ENCODE results near the gene SIMC1. TPM values are rescaled to one million over a fixed set of nuclear protein-coding genes. Genes with fewer than 3 reads are reported as not detected.

Gene SIMC1
- total RNA-seq, 2 donors from 2014 or later, result 22.1 to 39.9 TPM

DNA sequence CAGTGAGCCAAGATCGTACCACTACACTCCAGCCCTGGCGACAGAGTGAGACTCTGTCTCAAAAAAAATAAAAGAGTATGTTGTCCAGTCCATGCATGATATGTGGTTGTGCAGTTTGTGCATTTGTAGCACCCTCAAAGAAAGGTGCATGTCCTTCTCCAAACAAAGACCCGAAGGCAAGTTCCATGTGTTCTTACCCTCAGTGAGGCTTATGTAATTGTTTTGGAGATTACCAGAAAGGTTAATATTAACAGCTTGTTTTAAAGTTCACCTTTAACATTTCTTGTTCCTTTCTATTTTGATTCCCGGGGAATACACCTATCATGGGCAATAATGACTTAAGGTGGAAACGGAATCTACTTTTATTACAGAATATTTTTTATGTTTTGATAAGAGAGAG lies 101.1 kb downstream of the SIMC1 start:
- ATAC-seq (no peak), DNase-seq (ENCODE audit: low spot score in 2 of 2) (no peak)
- Mint-ChIP-seq H3K27ac (no peak overlapping the region), H3K9me3 (no peaks in the 10 kb centered on the region), H3K36me3 (peaks cover 8 to 13% of the 10 kb centered on the region in 2 donors)

DNA sequence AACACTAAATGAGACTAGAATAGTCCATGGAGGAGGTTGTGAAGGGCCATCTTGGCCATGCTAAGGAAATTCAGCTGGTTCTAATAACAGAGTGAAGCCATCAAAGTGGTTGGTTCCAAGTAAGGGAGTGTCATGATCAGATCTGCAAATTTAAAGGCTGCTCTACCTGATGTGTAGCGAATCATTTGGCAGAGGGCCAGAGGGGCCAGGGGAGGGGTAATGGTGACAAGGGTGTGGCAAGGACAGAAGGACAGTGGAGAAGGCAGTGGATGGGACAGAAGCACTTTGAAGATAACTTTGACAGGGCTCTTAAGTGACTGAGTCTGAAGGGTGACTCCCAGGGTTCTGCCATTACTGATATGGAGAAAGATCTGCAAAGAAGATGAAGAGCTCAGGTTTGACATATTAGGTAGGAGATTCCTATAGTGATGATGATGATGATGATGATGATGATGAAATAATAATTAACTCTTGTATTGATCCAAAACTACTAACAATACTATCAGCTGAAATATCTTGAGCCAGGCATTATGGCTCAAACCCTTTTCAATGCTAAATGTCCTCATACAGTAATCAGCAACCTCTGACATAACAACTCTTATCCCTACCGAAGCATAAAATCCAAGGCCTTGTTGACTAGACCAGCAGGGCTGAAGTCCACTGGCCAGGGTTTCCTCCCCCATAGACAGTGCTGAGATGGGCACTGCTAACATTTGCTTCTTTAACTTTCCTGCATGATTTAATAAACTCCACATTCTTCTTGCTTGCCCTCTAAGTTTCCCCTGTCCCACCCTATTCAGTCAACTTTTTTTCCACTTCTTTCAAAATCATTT lies 103.3 kb downstream of the SIMC1 start:
- DNase-seq (ENCODE audit: low spot score in 2 of 2) (no peak), ATAC-seq (no peak)
- Mint-ChIP-seq H3K9me3 (no peaks in the 10 kb centered on the region), H3K36me3 (peaks cover 5 to 7% of the 10 kb centered on the region in 2 donors), H3K27ac (no peak overlapping the region)

DNA sequence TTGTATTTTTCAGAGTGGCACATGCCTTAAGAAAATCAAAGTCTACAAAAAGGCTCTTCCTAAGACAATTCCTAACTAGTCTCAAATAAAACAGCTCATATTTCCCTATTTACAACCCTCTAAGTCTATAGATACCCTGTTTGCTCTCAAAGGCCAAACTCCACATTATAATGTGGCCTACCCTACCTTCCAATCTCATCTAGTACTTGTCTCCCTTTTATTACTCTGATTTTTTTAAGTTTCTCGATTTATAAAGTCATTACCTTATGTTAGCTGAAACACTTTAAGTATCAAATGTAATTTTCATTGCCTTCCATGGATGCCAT lies 103.9 kb downstream of the SIMC1 start:
- no peak overlapping the region for H3K27ac Mint-ChIP-seq
- ATAC-seq (no peak), DNase-seq (ENCODE audit: low spot score in 2 of 2) (no peak)
- no peaks in the 10 kb centered on the region for H3K9me3 Mint-ChIP-seq
- peaks cover 0 to 7% of the 10 kb centered on the region in 2 donors for H3K36me3 Mint-ChIP-seq

DNA sequence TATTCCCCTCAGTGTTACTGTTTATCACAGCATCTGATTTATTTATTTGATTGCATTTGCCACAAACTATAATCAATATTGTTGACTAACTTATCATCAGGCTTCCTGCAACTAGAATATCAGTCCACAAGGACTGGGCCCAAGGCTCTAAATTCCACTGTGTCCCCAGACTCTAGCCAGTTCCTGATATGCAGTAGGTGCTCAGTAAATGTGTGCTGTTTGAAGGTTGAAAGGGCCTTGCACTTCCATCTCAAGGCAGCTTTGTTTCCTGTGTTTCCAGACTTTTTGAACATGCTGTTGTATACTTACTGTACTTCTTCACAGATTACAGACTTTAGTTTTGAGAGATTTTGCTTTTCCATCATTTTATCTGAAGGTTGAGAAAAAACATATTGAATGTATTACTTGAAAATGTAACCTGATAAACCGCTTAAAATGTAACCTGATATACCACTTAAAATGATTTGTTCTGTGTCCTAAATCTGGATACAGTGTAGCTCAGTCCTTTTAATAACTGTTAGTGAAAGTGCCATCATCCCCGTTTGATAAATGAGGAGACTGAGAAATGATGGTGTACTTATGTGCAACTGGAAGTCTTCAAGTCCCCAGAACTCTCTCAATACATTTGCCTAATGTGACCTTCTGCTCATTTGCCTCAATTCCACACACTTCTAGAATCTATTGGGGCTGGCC lies 104.7 kb downstream of the SIMC1 start:
- no peak overlapping the region for H3K27ac Mint-ChIP-seq
- peaks cover 0 to 2% of the 10 kb centered on the region in 2 donors for H3K36me3 Mint-ChIP-seq
- H3K9me3 Mint-ChIP-seq, result no peaks in the 10 kb centered on the region
- ATAC-seq (no peak), DNase-seq (ENCODE audit: low spot score in 2 of 2) (no peak)

DNA sequence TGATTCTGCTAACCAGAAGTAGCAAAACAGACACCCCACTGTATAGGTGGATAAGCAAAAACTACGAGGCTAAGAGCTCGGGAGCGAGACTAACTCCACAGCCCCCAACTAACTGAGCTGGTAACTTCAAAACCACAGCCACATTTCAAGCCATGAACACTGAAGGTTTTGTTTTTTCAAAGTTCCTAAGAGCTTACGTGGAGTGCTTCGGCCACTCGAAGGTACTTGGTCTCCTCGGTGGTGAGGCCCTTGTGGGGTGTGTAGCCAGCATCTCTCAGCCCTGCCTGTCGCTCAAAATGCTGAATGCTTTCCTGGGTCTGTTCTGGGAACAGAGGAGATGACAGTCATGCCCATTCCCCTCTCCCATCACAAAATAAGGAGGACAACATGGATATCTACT lies 112.2 kb downstream of the SIMC1 start:
- ATAC-seq (no peak), DNase-seq (ENCODE audit: low spot score in 2 of 2) (no peak)
- H3K36me3 Mint-ChIP-seq, result peaks cover 5 to 11% of the 10 kb centered on the region in 2 donors
- H3K27ac Mint-ChIP-seq, result no peak overlapping the region
- no peaks in the 10 kb centered on the region for H3K9me3 Mint-ChIP-seq

DNA sequence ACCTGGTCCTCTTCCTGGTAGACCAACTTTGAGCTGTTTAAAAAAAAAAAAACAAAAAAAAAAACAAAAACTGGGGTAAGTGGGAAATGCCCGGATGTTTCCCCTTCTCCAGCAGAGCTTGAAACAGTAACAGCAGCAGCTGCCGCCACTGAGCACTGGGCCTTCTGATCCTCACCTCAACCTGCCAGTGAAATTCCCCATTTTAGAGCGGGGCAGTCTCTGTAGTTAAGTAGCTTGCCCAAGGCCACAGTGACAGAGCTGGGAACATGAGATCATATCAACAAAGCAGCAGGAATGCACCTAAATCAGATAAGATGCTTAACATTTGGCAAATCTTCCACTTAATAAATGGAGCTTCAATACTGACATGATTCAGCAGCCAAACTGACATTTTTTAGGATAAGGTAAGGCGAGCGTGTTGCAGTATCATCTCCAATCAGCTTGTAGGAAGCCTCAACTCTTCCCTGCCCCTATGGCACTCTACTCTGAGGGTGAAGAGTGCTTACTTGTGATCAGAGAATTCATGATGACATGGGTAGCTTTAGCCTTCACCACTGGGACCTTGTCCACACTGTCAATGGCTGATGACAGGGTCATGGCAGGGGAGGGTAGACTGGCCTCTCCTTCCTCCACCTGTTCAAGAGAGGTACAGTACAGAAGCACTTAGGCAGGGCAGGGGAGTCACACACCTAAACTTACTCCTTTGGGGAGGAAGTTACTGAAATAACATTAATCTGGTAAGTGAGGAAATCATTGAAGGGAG lies 114.1 kb downstream of the SIMC1 start:
- no peak for DNase-seq (ENCODE audit: low spot score in 2 of 2)
- Mint-ChIP-seq H3K27ac (peak overlapping the region; percentile 14 to 70), H3K9me3 (no peaks in the 10 kb centered on the region), H3K36me3 (peaks cover 5 to 14% of the 10 kb centered on the region in 2 donors)
- ATAC-seq, result no peak

DNA sequence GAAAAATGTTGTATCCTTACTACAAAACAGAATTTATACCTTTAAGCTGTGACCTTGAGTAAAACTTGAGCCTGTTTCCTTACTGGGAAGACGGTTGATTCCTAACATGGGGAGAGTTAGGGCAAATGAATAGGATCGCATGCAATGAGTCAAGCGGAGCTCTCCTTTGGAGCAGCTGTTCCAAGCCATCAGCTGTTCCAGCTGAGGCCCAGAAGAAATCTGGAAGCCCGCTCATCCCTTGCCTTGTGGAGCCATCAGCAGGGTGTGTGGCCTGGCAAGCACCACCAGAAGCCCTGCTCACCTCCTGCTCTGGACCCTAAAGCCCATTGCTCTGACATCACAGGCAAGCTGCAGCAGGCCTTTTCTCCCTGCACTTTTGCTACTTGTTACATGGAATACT lies 115.3 kb downstream of the SIMC1 start:
- no peak for ATAC-seq
- H3K9me3 Mint-ChIP-seq, result no peaks in the 10 kb centered on the region
- peaks cover 5 to 25% of the 10 kb centered on the region in 2 donors for H3K36me3 Mint-ChIP-seq
- no peak for DNase-seq (ENCODE audit: low spot score in 2 of 2)
- H3K27ac Mint-ChIP-seq, result peak overlapping the region in 1 of 2 donors; percentile 46

DNA sequence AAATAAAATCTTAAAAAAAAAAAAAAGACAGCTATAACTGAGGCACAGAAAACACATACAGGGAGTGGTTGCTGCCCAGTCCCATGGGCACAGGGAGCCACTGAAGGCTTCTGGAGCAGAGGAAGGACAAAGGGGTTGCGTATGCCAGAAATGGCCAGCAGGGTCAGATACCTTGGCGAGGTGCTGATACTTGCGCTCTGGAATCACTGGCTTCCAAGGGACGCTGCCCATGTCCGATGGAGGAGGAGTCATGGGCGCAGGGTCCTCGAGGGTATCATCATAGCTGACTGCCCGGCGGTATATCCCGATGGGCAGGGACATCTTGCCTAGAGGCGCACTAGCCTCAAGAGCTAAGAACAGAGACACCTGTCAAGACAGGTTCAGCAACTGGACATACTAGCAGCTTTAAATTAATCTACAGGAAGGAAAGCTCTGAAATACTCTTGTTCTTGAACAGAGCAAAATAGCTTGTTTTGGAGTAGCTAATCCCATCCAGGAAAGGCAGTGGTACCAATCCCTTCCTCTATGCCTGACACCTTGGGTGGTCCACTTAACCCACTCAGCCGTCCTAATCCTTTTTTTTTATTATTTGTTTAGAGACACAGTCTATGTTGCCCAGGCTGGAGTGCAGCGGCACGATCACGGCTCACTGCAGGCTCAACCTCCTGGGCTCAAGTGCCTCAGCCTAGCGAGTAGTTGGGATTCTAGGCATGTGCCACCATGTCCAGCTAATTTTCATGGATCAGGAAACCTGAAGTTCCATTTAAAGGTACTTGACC lies 117.4 kb downstream of the SIMC1 start:
- Mint-ChIP-seq H3K36me3 (peaks cover 11 to 20% of the 10 kb centered on the region in 2 donors), H3K27ac (peak overlapping the region in 1 of 2 donors; percentile 88), H3K9me3 (no peaks in the 10 kb centered on the region)
- peak in 1 of 2 donors; percentile 33 for ATAC-seq
- no peak for DNase-seq (ENCODE audit: low spot score in 2 of 2)

DNA sequence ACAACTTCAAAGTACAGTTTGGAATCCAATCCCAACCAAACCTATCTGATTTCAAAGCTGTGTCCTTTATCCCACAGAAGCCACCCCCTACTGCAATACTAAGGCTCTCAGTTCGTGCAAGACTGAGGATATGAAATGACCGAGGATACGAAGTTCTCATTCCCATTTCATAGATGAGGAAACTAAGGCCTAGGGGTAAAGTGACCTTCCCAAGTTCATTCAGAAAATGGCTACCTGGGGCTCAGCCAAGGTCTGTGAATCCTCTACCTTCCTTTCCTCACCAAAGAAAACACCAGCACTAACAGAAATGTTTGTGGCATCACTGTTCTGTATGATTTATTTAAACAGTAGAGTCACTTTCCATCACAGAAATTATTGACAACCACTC lies 117.9 kb downstream of the SIMC1 start:
- peaks cover 11 to 20% of the 10 kb centered on the region in 2 donors for H3K36me3 Mint-ChIP-seq
- no peak for ATAC-seq
- DNase-seq (ENCODE audit: low spot score in 2 of 2), result no peak
- peak overlapping the region in 1 of 2 donors; percentile 79 for H3K27ac Mint-ChIP-seq
- H3K9me3 Mint-ChIP-seq, result no peaks in the 10 kb centered on the region

DNA sequence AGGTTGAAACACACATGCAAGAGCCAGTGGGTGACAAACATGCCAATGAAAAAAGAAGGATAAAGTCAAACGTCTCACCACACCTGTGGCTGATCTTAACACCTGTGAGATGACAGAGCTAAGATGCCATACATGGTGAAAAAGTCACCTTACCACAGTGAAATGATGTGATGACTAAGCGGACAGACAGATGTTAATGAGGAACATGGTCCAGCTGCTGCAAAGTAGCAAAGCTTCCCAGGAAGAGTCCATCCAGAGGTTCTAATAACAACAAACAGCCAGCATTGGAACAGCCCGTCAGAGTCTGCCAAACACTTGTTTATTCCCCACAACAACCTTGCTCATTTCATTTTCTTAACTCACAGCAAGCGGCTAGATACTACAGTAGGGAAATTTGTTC lies 121.4 kb downstream of the SIMC1 start:
- DNase-seq (ENCODE audit: low spot score in 2 of 2) (no peak), ATAC-seq (no peak)
- Mint-ChIP-seq H3K9me3 (no peaks in the 10 kb centered on the region), H3K36me3 (peaks cover 7 to 20% of the 10 kb centered on the region in 2 donors), H3K27ac (peak overlapping the region; percentile 69 to 91)

DNA sequence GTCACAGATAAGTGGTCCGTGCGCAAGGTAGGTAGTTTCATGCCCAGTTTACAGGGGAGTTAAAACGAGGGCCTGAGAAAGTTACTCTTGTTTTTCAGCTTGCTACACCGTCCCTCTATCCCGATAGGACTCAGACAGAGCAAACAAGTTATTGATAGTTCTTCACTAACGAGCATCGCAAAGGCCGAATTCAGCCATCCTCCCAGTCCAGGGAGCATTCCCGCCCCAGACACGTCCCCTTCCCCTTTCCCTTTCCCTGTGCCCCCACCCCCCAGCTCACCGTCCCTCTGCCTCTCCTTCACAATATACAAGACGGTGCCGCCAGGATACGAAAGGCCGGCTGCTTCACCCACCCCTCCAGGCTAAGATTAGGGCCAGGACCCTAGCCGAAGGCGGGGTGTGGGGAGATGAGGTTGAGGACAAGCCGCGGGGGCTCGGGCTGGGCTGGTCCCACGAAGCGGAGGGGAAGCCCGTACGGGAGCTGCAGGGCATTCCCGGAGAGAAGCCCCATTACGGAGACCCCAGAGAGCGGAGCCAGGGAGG lies 122.7 kb downstream of the SIMC1 start:
- DNase-seq (ENCODE audit: low spot score in 2 of 2) (no peak), ATAC-seq (peak in 1 of 2 donors; percentile 2)
- H3K9me3 Mint-ChIP-seq, result no peaks in the 10 kb centered on the region
- H3K27ac Mint-ChIP-seq, result peak overlapping the region; percentile 94 to 96
- peaks cover 7 to 20% of the 10 kb centered on the region in 2 donors for H3K36me3 Mint-ChIP-seq

DNA sequence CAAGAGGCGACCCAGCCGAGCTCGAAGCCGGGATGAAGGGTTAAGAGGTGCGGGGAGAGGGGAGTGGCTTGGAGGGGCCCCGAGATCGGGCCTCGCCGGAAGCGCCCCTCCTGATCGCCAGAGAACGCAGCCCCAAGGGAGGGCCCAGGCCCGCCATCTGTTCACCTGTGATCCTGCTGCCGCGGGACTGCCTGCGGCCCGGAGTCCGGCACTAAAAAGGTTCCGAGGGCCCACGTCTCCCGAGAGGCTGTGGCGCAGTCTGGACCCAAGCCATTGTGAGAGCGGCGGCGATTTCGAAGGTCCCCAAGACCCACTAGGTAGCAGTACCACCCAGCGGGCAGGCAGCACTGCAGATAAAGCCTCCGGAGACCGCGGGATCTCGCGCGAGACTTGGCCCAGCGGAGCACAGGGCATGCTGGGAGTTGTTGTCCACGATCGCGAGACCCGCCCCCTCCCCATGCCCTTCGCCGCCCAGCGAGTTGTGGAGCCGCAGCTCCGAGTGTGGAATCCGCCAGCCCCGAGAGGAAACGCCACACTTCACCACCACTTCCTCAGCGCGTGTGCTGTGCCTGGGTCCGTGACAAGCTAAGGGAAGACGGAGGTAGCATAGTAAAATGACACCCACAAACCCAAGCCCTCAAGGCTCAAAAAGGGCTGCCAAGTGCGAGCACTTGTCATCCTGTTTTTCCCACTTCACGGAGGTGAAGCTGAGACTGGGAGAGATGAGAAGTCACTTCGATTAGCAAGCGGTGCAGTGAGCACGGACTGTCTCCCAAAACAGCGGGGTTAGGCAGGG lies 123.4 kb downstream of the SIMC1 start, which contains the start of gene KIAA1191:
KIAA1191 (minus strand) TSS at position 328 of the 796 bp plus-strand sequence. CDS start 2,256 bp downstream, outside the sequence.
- ATAC-seq, result peak; percentile 91
- Mint-ChIP-seq H3K36me3 (peaks cover 7 to 24% of the 10 kb centered on the region in 2 donors), H3K27ac (peak within 1 kb of the TSS; percentile 94 to 96), H3K9me3 (no peaks in the 10 kb centered on the region)
- DNase-seq (ENCODE audit: low spot score in 2 of 2), result peak; percentile 91 to 94

DNA sequence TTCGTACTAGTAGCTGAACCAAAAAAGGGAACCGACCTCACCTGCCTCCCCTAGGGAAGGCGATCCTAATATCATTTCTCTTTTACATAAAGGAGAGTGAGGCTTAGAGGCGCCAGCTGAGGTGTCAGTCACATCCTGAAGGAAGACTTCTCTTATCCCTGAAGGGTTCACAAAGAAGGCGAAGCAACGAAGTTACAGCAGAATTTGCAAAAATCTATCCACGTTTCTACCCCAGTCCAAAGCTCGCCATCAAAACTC lies 123.9 kb downstream of the SIMC1 start:
- ATAC-seq (no peak), DNase-seq (ENCODE audit: low spot score in 2 of 2) (no peak)
- Mint-ChIP-seq H3K27ac (peak overlapping the region; percentile 94 to 96), H3K36me3 (peaks cover 7 to 26% of the 10 kb centered on the region in 2 donors), H3K9me3 (no peaks in the 10 kb centered on the region)

DNA sequence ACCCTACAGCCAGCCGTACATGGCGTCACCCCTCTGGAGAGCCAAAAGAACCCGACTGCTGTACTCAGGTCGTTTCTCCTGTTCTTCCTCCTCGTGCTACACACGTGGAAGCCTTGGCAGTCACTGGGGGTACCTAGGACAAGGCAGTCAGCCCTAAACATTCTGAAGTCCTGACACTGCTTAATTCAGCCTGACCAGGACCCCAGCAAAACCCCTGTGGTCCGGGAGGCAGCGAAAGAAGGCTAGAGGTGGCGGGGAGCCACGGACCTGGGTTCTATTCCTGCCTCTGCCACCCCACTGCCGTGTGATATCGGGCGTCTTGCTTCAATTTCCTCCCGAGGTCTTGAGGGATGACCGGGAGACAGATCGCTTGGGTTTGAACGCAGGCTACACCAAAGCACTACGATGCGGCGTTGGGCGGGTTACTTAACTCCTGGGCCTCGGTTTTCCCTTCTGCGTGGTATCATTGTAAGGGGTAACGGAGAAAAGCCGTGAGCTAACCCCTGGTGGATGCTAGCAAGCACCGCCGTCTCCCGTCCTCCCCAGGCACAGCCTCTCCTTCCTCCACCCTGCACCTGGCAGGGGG lies 126.6 kb downstream of the SIMC1 start:
- ATAC-seq (no peak), DNase-seq (ENCODE audit: low spot score in 2 of 2) (no peak)
- peaks cover under 1 to 18% of the 10 kb centered on the region in 2 donors for H3K36me3 Mint-ChIP-seq
- H3K27ac Mint-ChIP-seq, result peak overlapping the region; percentile 56 to 65
- no peaks in the 10 kb centered on the region for H3K9me3 Mint-ChIP-seq

Data from activated naive CD4-positive, alpha-beta T cell treated with anti-CD3 and anti-CD28 coated beads, Interleukin-2, amount 50 U/mL, for 72 hours (primary cell).